GM12865 (cell line): ENCODE results near the gene SPATA22.
A peak's percentile ranks its signal among the peaks of the same experiment; 100 is the strongest.
"Not testable (repeated sequence)": the region's sequence is repeated elsewhere in the genome, so short reads cannot be mapped to it uniquely, and the experiment has no call there.

Experiments
- DNase-seq: peaks from one replicate; pipeline ENCODE4 v3.0.0; 2010; ENCODE audit warnings: low read depth
- H3K4me3 ChIP-seq: 2 replicates; pipeline ENCODE4 v1.5.1; 2011; ENCODE audit warnings: mild to moderate bottlenecking, low read depth, low read length, control low read depth
- TF ChIP-seq, protein P1 (sequence below): IDR thresholded peaks from 2 replicates; pipeline ENCODE4 v1.5.1; 2011; ENCODE audit warnings: low read length, control low read depth, low read depth, inconsistent platforms; ENCODE audit not compliant: insufficient read depth; ENCODE audit errors: missing control alignments

Gene SPATA22

GRCh38 chr17:3438368-3438767 is 33.3 kb downstream of the SPATA22 start:
- no peak for DNase-seq
- TF ChIP-seq, protein P1, sequence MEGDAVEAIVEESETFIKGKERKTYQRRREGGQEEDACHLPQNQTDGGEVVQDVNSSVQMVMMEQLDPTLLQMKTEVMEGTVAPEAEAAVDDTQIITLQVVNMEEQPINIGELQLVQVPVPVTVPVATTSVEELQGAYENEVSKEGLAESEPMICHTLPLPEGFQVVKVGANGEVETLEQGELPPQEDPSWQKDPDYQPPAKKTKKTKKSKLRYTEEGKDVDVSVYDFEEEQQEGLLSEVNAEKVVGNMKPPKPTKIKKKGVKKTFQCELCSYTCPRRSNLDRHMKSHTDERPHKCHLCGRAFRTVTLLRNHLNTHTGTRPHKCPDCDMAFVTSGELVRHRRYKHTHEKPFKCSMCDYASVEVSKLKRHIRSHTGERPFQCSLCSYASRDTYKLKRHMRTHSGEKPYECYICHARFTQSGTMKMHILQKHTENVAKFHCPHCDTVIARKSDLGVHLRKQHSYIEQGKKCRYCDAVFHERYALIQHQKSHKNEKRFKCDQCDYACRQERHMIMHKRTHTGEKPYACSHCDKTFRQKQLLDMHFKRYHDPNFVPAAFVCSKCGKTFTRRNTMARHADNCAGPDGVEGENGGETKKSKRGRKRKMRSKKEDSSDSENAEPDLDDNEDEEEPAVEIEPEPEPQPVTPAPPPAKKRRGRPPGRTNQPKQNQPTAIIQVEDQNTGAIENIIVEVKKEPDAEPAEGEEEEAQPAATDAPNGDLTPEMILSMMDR, result no peak
- no peak overlapping the region for H3K4me3 ChIP-seq

DNA sequence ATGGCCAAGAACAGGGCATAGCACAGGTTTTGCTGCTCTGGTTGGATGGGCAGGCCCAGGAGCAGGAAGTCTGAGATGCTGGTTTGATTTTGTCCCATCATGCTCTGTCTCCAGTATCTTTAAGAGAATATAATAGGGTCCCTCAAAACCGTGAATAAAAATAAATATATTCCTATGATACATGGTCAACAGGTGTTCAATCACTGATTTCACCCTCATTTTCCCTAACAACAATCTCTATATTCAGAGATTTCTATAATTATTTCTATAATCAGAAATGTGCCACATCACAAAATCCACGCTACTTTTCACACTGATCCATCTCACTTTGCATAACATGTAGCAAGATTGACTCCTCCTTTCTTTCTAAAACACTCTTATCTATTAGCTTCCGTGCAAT is 37.9 kb downstream of the SPATA22 start, which contains the start of gene OR1E2:
TSS of gene OR1E2 (minus strand) at position 101 of the 400 bp plus-strand sequence. CDS start at position 101, 0 bp downstream.
- TF ChIP-seq, protein P1, result no peak
- no peak within 1 kb of the TSS for H3K4me3 ChIP-seq
- DNase-seq, result no peak

GRCh38 chr17:3433215-3433614 is 38.4 kb downstream of the SPATA22 start:
- peak; percentile 14 for DNase-seq

GRCh38 chr17:3418222-3418621 is 53.4 kb downstream of the SPATA22 start:
- no peak overlapping the region for H3K4me3 ChIP-seq
- no peak for DNase-seq
- TF ChIP-seq, protein P1, result no peak

More at GRCh38 chr17:3433215-3433614, 38.4 kb downstream of the SPATA22 start:
- H3K4me3 ChIP-seq, result not testable (repeated sequence)

DNA sequence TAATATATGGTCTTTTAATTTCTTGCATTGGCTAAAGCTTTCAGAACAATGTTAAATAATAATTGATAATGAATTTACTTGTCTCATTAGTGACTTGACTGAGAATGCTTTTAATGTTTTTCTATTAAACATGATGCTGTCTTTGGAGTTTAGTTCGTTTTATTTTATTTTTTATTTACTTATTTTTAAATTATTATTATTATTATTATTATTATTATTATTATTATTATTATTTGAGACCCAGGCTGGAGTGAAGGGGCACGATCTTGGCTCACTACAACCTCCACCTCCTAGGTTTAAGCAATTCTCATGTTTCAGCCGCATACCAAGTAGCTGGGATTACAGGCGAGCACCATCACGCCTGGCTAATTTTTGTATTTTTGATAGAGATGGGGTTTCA is 56.0 kb downstream of the SPATA22 start:
- TF ChIP-seq, protein P1, result no peak
- no peak for DNase-seq

DNA sequence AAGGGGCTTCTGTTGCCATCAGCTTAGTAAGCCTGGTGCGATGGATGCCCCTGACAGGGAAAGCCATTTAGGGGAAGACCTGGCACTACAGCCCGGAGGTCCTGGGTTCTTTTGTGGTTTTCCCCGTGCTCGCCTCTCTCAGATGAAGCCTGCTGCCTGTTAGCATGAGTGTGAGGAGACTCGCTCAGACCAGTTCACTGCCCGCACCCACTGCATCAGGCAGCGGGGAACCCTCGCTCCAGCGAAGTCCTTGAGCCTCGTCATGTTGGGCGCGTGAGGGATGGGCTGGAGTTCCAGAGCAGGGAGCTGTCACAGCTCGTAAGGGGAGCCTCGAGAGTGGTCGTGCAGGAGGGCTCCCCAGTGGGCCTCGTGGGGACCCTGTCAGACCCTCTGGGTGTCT is 59.4 kb downstream of the SPATA22 start:
- not testable (repeated sequence) for H3K4me3 ChIP-seq, DNase-seq

More for the DNA sequence above, 56.0 kb downstream of the SPATA22 start:
- no peak overlapping the region for H3K4me3 ChIP-seq

DNA sequence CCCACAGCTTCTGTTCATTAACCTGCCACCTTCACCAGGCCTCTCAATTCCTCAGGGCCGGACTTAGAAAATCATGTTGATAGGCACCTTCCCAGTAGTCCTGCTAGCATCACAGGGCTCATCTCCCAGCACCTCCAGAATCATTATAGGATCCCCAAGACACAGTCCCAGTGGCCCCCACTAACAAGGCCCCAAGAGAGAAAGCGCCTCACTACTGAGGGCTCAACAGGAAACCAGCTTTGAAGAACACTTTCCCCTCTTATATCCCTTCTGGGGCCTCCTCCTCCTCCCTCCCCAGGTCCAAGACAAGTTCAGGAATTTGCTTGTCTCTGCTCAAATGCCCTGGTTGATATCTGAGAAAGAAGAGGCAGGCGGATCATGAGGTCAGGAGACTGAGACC is 60.5 kb downstream of the SPATA22 start, which contains the start of gene OR3A3:
TSS of gene OR3A3 (plus strand) at position 301 of the 400 bp plus-strand sequence.
- TF ChIP-seq, protein P1, result no peak

DNA sequence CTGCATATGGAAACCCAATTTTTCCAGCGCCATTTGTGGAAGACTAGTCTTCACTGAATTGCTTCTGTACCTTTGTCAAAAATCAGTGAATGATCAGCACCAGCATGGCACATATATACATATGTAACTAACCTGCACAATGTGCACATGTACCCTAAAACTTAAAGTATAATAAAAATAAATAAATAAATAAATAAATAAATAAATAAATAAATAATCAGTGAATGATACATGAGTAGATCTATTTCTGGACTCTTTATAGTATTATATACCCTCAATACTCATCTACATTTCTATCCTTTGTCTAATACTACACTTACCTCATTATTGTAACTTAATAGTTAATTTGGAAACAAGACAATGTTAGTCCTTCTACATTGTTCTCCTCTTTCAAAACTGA is 67.8 kb downstream of the SPATA22 start:
- not testable (repeated sequence) for H3K4me3 ChIP-seq, DNase-seq

More for the DNA sequence above, 60.5 kb downstream of the SPATA22 start, which contains the start of gene OR3A3:
- DNase-seq, result no peak
- no peak within 1 kb of the TSS for H3K4me3 ChIP-seq
